22Rv1 (cell line): ENCODE measurements around the gene KCNJ5.

Source experiments
- ZFX ChIP-seq: fragments of 450-650 bp; IDR thresholded peaks from 2 replicates; pipeline ENCODE4 v1.6.1; 2017; ENCODE audit warnings: antibody characterized with exemption, borderline replicate concordance
- TF ChIP-seq, protein P1 (sequence below): fragments of 450-650 bp; IDR thresholded peaks from 2 replicates; pipeline ENCODE4 v1.5.1; 2017; ENCODE audit warnings: mild to moderate bottlenecking

DNA sequence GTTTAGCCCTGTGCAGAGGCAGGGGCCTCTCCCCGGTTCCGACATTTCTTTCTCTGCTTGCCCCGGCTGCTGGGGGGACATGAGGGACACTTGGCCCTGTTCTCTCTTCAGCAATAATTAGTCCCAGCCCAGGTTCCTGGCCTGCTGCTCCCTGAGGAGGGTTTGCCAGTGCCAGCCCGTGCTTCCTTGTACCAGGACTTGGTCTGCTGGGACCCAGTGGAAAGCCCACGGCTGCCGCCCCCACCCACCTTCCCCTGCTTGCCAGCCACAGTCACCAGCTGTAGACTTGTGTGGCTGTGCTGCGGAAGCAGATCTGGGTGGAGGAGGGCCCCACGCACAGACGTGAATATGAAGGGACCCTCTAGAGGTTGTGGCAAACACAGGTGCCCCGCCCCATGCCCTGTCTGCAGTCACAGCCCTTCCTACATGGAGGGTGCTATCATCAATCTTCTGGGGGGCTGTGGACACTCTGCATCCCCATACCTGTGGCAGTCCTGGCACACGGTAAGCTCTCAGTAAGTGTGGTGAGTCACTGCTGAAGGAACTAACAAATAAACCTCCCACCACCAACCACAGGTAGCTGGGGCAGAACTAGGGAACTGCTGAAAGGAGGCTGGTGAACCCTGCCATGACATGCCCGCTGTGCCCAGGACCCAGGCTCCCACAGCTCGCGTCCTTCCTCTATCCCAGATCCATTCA lies 50.6 kb downstream of the KCNJ5 start:
- TF ChIP-seq, protein P1, sequence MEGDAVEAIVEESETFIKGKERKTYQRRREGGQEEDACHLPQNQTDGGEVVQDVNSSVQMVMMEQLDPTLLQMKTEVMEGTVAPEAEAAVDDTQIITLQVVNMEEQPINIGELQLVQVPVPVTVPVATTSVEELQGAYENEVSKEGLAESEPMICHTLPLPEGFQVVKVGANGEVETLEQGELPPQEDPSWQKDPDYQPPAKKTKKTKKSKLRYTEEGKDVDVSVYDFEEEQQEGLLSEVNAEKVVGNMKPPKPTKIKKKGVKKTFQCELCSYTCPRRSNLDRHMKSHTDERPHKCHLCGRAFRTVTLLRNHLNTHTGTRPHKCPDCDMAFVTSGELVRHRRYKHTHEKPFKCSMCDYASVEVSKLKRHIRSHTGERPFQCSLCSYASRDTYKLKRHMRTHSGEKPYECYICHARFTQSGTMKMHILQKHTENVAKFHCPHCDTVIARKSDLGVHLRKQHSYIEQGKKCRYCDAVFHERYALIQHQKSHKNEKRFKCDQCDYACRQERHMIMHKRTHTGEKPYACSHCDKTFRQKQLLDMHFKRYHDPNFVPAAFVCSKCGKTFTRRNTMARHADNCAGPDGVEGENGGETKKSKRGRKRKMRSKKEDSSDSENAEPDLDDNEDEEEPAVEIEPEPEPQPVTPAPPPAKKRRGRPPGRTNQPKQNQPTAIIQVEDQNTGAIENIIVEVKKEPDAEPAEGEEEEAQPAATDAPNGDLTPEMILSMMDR, result no peak
- TF ChIP-seq ZFX, result no peak
